HL-60 (cell line): ENCODE data around the gene HAL.

Experiments used
- GABPA ChIP-seq: IDR thresholded peaks from 2 replicates; pipeline ENCODE4 v1.6.1; 2012; ENCODE audit warnings: low read depth
- POLR2AphosphoS5 ChIP-seq: IDR thresholded peaks from 2 replicates; pipeline ENCODE4 v1.6.1; 2012; ENCODE audit warnings: low read depth
- REST ChIP-seq: IDR thresholded peaks from 2 replicates; pipeline ENCODE4 v1.6.1; 2012; ENCODE audit warnings: low read depth; ENCODE audit not compliant: insufficient replicate concordance
- TF ChIP-seq, protein P1 (sequence below): IDR thresholded peaks from one replicate; pipeline ENCODE4 v1.5.1; 2011; ENCODE audit warnings: low read length, control low read depth, inconsistent platforms; ENCODE audit not compliant: insufficient read depth

GRCh38 chr12:95940514-95940913, 55.6 kb downstream of the HAL start:
- no peak for TF ChIP-seq GABPA
- TF ChIP-seq, protein P1, sequence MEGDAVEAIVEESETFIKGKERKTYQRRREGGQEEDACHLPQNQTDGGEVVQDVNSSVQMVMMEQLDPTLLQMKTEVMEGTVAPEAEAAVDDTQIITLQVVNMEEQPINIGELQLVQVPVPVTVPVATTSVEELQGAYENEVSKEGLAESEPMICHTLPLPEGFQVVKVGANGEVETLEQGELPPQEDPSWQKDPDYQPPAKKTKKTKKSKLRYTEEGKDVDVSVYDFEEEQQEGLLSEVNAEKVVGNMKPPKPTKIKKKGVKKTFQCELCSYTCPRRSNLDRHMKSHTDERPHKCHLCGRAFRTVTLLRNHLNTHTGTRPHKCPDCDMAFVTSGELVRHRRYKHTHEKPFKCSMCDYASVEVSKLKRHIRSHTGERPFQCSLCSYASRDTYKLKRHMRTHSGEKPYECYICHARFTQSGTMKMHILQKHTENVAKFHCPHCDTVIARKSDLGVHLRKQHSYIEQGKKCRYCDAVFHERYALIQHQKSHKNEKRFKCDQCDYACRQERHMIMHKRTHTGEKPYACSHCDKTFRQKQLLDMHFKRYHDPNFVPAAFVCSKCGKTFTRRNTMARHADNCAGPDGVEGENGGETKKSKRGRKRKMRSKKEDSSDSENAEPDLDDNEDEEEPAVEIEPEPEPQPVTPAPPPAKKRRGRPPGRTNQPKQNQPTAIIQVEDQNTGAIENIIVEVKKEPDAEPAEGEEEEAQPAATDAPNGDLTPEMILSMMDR: no peak
- TF ChIP-seq POLR2AphosphoS5: no peak
- TF ChIP-seq REST: no peak
